SK-N-MC (cell line): ENCODE results near the gene HEBP1.

ENCODE experiments used
- DNase-seq: peaks from one replicate; pipeline ENCODE4 v3.0.0-alpha.2; 2011; ENCODE audit warnings: low read depth, low spot score
- H3K27ac ChIP-seq: fragments of 200-600 bp; sonication (generic); 2 replicates; pipeline ENCODE4 v1.5.1; 2016; ENCODE audit warnings: mixed run types
- H3K36me3 ChIP-seq: fragments of 200-600 bp; sonication (generic); 2 replicates; pipeline ENCODE4 v1.6.1; 2017; ENCODE audit warnings: antibody characterized with exemption, low read length, mixed read lengths; ENCODE audit not compliant: insufficient read depth
- H3K4me3 ChIP-seq: fragments of 200-600 bp; sonication (generic); 2 replicates; pipeline ENCODE4 v1.5.1; 2016
- H3K9ac ChIP-seq: fragments of 200-600 bp; sonication (generic); 2 replicates; pipeline ENCODE4 v1.8.0; 2017; ENCODE audit warnings: mixed run types, mixed read lengths; ENCODE audit not compliant: insufficient read length
- H3K9me3 ChIP-seq: fragments of 200-600 bp; sonication (generic); 2 replicates; pipeline ENCODE4 v1.6.1; 2017; ENCODE audit warnings: low read depth, mild to moderate bottlenecking, antibody characterized with exemption, low read length, moderate library complexity, mixed read lengths
- EZH2 ChIP-seq: fragments of 200-600 bp; sonication (generic); IDR thresholded peaks from one replicate; pipeline ENCODE4 v1.6.1; 2017; ENCODE audit warnings: antibody characterized with exemption
- FOXP2 ChIP-seq: optimal IDR thresholded peaks from 2 replicates; pipeline ENCODE3; 2011; ENCODE audit warnings: mild to moderate bottlenecking, moderate library complexity; ENCODE audit not compliant: insufficient read depth; ENCODE audit errors: extremely low read length, control extremely low read depth
- POLR2AphosphoS5 ChIP-seq: IDR thresholded peaks from 2 replicates; pipeline ENCODE4 v1.6.1; 2012; ENCODE audit warnings: mild to moderate bottlenecking, low read depth, low read length, borderline replicate concordance

The HEBP1 gene

DNA sequence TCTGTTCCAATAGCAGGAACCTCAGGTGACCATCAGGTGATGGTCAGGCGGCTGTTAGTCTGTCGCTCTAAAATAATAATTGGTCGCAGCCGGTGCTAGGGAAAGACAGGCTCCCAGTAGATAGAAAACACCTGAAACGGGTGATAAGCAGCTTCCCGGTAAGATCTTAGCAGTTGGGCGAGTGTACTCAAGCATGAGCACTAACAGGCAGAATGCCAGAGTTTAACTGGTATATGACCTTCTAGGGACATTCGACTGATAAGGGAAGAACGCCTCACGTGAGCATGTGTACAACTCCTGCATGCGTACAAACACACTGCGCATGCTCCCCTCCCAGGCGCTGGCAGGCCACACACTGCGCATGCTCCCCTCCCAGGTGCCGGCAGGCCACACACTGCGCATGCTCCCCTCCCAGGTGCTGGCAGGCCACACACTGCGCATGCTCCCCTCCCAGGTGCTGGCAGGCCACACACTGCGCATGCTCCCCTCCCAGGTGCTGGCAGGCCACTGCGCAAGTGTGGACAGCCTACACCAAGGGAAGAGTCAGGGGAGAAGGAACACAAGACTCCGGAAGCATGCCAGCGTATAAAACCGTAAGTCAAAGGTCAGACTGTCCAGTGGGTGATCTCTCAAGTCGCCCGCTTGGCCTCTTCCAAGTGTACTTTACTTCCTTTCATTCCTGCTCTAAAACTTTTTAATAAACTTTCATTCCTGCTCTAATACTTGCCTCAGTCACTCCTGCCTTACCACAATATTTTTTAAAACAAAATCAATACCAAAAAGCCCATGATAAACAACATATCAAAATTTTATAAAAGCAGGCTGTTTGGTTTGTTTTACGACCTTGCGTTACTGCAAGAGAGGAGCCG lies 72.6 kb downstream of the HEBP1 start:
- no peaks in the 10 kb centered on the region for H3K9me3 ChIP-seq
- no peaks in the 10 kb centered on the region for H3K36me3 ChIP-seq
- H3K27ac ChIP-seq, result no peak overlapping the region
- TF ChIP-seq FOXP2, result no peak
- no peak for TF ChIP-seq EZH2
- TF ChIP-seq POLR2AphosphoS5, result no peak
- H3K9ac ChIP-seq, result no peak overlapping the region
- no peak overlapping the region for H3K4me3 ChIP-seq
- DNase-seq, result no peak

DNA sequence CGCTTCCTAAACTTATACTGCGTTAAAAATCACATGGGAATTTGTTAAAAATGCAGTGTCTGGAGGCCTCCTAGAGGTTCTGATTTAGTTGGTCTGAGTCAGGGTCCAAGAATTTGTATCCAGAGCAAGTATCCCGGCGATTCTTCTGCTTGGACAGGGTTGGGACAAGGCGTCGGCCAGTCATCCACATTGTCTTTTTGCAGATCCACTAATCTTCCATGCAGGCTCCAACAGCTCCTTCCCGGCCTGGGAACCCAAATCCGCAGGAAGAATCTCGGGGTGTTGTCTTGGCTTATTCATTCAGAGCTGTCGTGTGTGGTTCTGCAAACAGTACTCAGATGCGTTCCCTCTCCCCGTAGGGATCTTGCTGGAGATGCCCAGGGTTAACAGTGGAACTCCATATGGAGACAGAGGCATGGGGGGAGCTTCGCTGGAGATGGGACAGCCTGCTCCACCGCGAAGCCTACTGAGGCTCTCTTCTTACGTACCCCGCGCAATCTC lies 73.4 kb downstream of the HEBP1 start:
- no peaks in the 10 kb centered on the region for H3K36me3 ChIP-seq
- no peaks in the 10 kb centered on the region for H3K9me3 ChIP-seq
- no peak overlapping the region for H3K27ac ChIP-seq
- H3K4me3 ChIP-seq, result no peak overlapping the region
- no peak for DNase-seq
- no peak for TF ChIP-seq EZH2
- no peak for TF ChIP-seq FOXP2
- TF ChIP-seq POLR2AphosphoS5, result no peak
- H3K9ac ChIP-seq, result no peak overlapping the region

DNA sequence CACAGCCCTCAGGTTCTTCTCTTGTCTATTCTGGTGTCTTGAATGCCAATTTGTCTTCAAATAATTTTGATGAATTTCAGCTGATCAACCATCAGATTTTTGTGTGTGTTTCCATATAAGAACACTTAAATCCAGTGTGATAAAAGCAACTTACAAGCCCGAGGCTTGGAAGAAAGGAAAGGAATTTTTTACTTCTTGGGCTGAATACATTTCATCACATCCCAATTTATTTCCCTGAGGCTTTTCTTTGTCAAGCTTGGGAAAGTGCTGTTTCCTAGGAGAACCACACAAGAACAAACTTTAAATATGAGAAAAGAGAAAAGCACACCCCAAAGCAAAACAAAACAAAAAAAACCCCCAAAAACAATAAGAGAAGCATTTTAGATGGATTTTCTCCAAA lies 74.7 kb downstream of the HEBP1 start:
- no peak for TF ChIP-seq POLR2AphosphoS5
- TF ChIP-seq FOXP2, result no peak
- TF ChIP-seq EZH2, result no peak
- H3K9me3 ChIP-seq, result no peaks in the 10 kb centered on the region
- H3K4me3 ChIP-seq, result no peak overlapping the region
- no peaks in the 10 kb centered on the region for H3K36me3 ChIP-seq
- no peak for DNase-seq
- peak overlapping the region; percentile 69; the same call in 1 of the 2 replicates for H3K27ac ChIP-seq
- no peak overlapping the region for H3K9ac ChIP-seq
